HEK293T (cell line): Measurements from ENCODE around the gene PID1.

ENCODE experiments used
- ARNT ChIP-seq: fragments of 450-650 bp; IDR thresholded peaks from 2 replicates; pipeline ENCODE4 v1.6.1; 2017; ENCODE audit warnings: mild to moderate bottlenecking
- BHLHE40 ChIP-seq: fragments of 450-650 bp; IDR thresholded peaks from 2 replicates; pipeline ENCODE4 v1.6.1; 2016; ENCODE audit warnings: mild to moderate bottlenecking, moderate library complexity, borderline replicate concordance
- FOXA1 ChIP-seq: fragments of 450-650 bp; IDR thresholded peaks from 2 replicates; pipeline ENCODE4 v1.6.1; 2016; ENCODE audit warnings: mild to moderate bottlenecking
- FOXK2 ChIP-seq: fragments of 450-650 bp; IDR thresholded peaks from 2 replicates; pipeline ENCODE4 v1.6.1; 2016; ENCODE audit warnings: mild to moderate bottlenecking
- FOXM1 ChIP-seq: fragments of 450-650 bp; IDR thresholded peaks from 2 replicates; pipeline ENCODE4 v1.6.1; 2017; ENCODE audit warnings: mild to moderate bottlenecking, borderline replicate concordance
- SP1 ChIP-seq: fragments of 450-650 bp; IDR thresholded peaks from 2 replicates; pipeline ENCODE4 v1.6.1; 2017

DNA sequence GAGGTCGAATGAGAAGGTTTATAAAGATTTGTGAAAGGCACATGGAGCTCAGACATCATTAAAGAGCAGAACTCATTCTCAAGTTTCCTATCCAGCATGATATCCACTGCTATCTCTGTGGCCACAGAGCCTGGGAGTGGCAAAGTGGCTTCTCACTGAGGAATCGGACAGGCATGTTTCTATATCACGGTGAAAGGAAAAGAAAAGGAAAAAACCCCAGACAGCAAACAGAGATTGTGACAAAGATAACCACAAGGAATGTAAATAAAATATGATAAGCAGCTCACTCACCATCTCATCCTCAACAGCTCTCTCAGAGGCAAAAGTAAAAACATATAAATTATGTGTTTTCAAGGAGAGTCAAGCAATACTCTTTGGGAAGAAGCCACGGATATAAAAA is 2.5 kb downstream of the PID1 start:
- TF ChIP-seq FOXK2 = no peak
- TF ChIP-seq FOXM1 = no peak
- TF ChIP-seq SP1 = no peak
- TF ChIP-seq ARNT = no peak
- TF ChIP-seq FOXA1 = no peak
- TF ChIP-seq BHLHE40 = no peak
